PC-9 (cell line): Measurements from ENCODE around the gene GLP1R.

Experiments used
- CTCF ChIP-seq: fragments of 200-600 bp; sonication (generic); conservative IDR thresholded peaks from 2 replicates; pipeline ENCODE4 v1.6.1; 2017; ENCODE audit warnings: mixed run types, antibody characterized with exemption, mild to moderate bottlenecking, moderate library complexity
- EZH2 ChIP-seq: fragments of 200-600 bp; sonication (generic); IDR thresholded peaks from 2 replicates; pipeline ENCODE4 v1.8.0; 2017; ENCODE audit warnings: antibody characterized with exemption, low read depth

DNA sequence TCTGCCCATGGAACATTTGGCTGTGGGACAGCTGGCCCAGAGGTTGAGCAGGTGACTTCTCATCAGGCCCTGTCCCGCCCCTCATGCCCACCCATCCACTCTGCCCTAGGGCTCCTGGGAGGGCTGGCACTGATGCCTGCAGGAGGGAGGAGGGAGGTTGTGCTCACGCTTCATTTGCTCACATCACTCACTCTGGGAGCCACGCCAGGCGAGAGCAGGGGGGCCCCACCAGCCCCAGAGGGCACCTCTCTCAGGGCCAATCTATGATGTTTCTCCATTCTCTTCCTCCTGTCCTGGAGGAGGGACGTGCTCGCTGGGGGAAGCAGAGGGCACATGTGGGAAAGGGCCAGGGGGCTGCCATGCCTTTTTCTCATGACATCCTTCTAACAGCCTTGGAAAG, 10.9 kb upstream of the GLP1R start:
- no peak for TF ChIP-seq CTCF
- TF ChIP-seq EZH2 = no peak
